Ovary (tissue), 9 donors: ENCODE measurements around the gene WDR4. TPM values are rescaled to one million over a fixed set of nuclear protein-coding genes. Genes with fewer than 3 reads are reported as not detected.

Source experiments
- DNase-seq, 5 donors: peaks; one replicate each; pipeline ENCODE4 v3.0.0-alpha.2; 2019 to 2020
- H3K27ac ChIP-seq, 2 donors: fragments of 200-600 bp; one replicate each; pipeline versions ENCODE4 v1.5.1 to v1.8.0; 2019 to 2022
- H3K27me3 ChIP-seq: fragments of 200-600 bp; one replicate; pipeline ENCODE4 v1.8.0; 2022
- H3K36me3 ChIP-seq: fragments of 200-600 bp; sonication (generic); one replicate; pipeline ENCODE4 v1.5.1; 2019
- H3K4me1 ChIP-seq: one replicate; pipeline ENCODE4 v1.8.1; 2013; ENCODE audit warnings: mild to moderate bottlenecking, moderate library complexity; ENCODE audit not compliant: insufficient read depth
- H3K4me3 ChIP-seq: fragments of 200-600 bp; sonication (generic); one replicate; pipeline ENCODE4 v1.5.1; 2017
- H3K9me3 ChIP-seq, 2 donors: fragments of 200-600 bp in 1 of 2; sonication (generic) in 1 of 2; one replicate each; pipeline versions ENCODE4 v1.5.1 to v1.8.1; 2013 to 2019; ENCODE audit warnings: mild to moderate bottlenecking in 1 of 2, moderate library complexity in 1 of 2
- EP300 ChIP-seq: sonication (generic); formaldehyde crosslinking; IDR thresholded peaks from one replicate; pipeline ENCODE4 v1.6.1; 2017; ENCODE audit warnings: antibody characterized with exemption
- POLR2A ChIP-seq: fragments of 450-650 bp; IDR thresholded peaks from one replicate; pipeline ENCODE4 v1.6.1; 2017; ENCODE audit warnings: antibody characterized with exemption, mild to moderate bottlenecking, moderate library complexity
- WGBS, 3 donors: extraction: QIAGEN DNeasy Blood & Tissue Kit in 1 of 3; methylation state at CpG; one replicate each; pipeline versions ENCODE4 v1.1.5 to v1.1.7; 2013 to 2017; 5-methylcytosine and 5-hydroxymethylcytosine counted together
- intact Hi-C, 4 donors: fragments of 100-400 bp; cut with DNase I; formaldehyde crosslinking; loops; one replicate each; pipeline versions ENCODE4 v1.11.0 to v1.15.1; 2022 to 2023
- polyA plus RNA-seq, 2 donors: library from polyadenylated mRNA; stranded (reverse); fragments of 200-250 nt in 1 of 2; fragments of 350-450 nt in 1 of 2; fragmentation: Illumina TruSeq in 1 of 2; extraction: RNeasy Lipid Tissue Mini Kit (QIAGEN cat#74804) in 1 of 2; gene quantifications; one replicate each; pipeline ENCODE4 v1.2.3, GENCODE V29; 2013 to 2014
- total RNA-seq, 7 donors: library from RNA; depleted of rRNA in 2 of 7; stranded (reverse); fragments of >200 nt in 2 of 7; fragmentation: NEBNext Ultra II Directional in 3 of 7; extraction: Animal tissue kit (Norgen Biotek cat#: 25700) in 3 of 7; gene quantifications; one replicate each; pipeline versions ENCODE4 v1.1.0 to v1.2.4, GENCODE V29; 2016 to 2023
- TF ChIP-seq, protein P1 (sequence below), 3 donors: fragments of 450-650 bp in 2 of 3; fragments of 200-600 bp in 1 of 3; IDR thresholded peaks; one replicate each; pipeline versions ENCODE4 v1.5.1 to v1.8.0; 2016 to 2022; ENCODE audit warnings: antibody characterized with exemption in 3 of 3, mild to moderate bottlenecking in 1 of 3
- donor health status: DM: no; HTN: no; CAD: no; lungs with moderate emphysema.
- donor health status: DM: no; HTN: no; CAD: no.
- donor health status: Bipolar disorder and iron deficiency.
- donor health status: DM: yes; HTN: yes; CAD: no.
- donor health status: DM: no; HTN: no; CAD: no.
- donor health status: DM: yes; HTN: yes; CAD: no.

The WDR4 gene
- total and polyA plus RNA-seq, 9 donors, result 3.2 to 33.1 (median 15.7) TPM

DNA sequence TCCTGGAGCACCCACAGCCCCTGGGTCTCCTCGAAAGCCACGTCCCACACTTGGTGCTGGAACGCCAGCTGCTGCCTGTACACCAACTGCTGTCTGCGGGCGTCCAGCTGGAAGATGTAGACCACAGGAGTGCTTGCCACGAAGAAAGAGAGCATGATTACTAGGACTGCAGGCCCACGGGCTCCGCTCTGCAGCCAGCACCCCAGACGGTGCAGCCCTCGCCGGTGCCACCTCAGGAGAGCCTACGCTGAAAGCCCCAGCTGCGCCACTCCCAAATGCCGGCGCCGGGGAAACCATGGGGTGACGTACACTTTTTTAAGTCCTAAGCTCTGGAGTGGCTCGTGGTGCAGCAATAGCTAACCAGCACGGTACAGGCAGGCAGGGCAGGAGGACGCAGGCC is 25.7 kb downstream of the WDR4 start:
- H3K4me3 ChIP-seq, result no peak overlapping the region
- H3K9me3 ChIP-seq, result no peaks in the 10 kb centered on the region
- H3K27ac ChIP-seq, result no peak overlapping the region
- H3K27me3 ChIP-seq, result no peaks in the 10 kb centered on the region
- DNase-seq, result no peak
- no peak for TF ChIP-seq POLR2A
- H3K36me3 ChIP-seq, result no peaks in the 10 kb centered on the region
- H3K4me1 ChIP-seq, result no peaks in the 10 kb centered on the region
- intact Hi-C loops, result no loop called here
- 92 to 94% (median 93%) methylated on average over 17 to 20 of the region's 20 CpGs for WGBS, 3 donors

DNA sequence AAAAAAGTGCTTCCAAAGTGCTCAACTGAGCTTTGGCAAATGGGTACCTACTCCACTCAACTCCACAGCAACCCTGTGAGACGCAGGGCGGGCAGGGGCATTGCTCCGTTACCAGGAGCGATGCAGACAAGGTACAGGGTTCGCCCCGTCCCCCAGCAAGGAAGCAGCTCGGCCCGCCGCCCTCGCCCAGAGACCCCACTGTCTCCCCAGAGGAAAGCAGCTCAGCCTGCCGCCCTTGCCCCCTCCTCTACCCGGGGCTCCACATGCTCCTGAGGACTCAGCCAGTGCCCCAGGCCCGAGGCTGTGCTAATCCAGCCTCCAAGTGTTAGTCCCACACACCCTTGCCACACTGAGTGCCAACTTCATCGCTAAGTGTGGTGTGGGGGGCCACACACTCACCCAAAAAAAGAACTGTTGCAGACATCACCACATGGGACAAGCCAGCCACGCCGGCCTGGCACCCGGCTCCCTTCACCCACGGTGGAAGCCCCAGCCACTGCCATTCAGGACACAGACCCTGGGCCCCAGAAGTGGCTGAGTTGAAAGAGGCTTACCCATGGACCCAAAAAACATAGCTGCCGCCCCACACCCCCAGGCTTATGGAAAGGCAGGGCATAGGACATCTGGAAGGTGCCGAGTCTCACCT is 26.3 kb downstream of the WDR4 start:
- no peaks in the 10 kb centered on the region for H3K36me3 ChIP-seq
- intact Hi-C loops, result no loop called here
- no peak overlapping the region for H3K4me3 ChIP-seq
- no peak for DNase-seq
- TF ChIP-seq, protein P1, sequence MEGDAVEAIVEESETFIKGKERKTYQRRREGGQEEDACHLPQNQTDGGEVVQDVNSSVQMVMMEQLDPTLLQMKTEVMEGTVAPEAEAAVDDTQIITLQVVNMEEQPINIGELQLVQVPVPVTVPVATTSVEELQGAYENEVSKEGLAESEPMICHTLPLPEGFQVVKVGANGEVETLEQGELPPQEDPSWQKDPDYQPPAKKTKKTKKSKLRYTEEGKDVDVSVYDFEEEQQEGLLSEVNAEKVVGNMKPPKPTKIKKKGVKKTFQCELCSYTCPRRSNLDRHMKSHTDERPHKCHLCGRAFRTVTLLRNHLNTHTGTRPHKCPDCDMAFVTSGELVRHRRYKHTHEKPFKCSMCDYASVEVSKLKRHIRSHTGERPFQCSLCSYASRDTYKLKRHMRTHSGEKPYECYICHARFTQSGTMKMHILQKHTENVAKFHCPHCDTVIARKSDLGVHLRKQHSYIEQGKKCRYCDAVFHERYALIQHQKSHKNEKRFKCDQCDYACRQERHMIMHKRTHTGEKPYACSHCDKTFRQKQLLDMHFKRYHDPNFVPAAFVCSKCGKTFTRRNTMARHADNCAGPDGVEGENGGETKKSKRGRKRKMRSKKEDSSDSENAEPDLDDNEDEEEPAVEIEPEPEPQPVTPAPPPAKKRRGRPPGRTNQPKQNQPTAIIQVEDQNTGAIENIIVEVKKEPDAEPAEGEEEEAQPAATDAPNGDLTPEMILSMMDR (IDR thresholded peaks at IDR 0.05), result no peak
- TF ChIP-seq POLR2A (no peak), EP300 (no peak)
- no peaks in the 10 kb centered on the region for H3K9me3 ChIP-seq
- no peak overlapping the region for H3K27ac ChIP-seq
- 96 to 97% (median 96%) methylated on average over 20 of the region's 20 CpGs for WGBS, 3 donors
- no peaks in the 10 kb centered on the region for H3K27me3 ChIP-seq
- no peaks in the 10 kb centered on the region for H3K4me1 ChIP-seq

DNA sequence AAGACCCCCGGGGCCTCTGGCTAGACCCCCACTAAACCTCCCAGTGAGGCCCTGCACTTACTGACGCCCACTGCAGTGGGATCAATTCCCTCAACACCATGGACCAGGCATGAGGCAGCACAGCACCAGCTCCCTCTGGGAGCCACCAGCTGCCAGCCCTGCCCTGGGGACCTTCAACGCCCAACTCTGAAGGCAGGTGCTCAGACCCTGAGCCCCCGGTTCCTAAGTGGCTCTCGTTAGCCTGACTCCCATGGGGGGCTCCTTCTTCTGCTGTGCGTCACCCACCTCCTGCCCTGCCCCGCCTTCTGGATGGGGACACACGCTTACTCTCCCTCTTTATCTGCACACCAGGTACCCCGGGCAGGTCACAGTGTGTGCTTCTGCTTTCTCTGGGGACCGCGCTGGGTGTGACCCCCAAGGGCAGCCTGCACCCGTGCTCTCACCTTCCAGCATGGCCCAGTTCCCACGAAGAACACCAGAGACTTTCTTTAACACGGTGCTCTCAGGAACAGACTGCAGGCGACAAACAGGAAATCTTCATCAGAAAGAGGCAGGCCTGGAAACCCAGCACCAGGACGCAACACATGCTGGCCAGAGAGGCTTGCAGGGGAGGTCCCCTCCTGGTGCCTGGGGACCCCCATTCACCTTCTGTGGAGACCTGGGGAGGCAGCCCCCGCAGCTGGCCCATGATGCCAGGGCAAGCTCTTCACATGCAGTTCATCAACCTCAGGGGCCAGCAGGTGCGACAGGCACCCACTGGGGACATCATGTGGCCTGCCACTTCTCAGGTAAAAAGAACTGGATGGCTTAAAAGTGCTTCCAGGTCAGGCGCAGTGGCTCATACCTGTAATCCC is 27.3 kb downstream of the WDR4 start:
- H3K36me3 ChIP-seq, result no peaks in the 10 kb centered on the region
- H3K27me3 ChIP-seq, result no peaks in the 10 kb centered on the region
- H3K27ac ChIP-seq, result no peak overlapping the region
- no peaks in the 10 kb centered on the region for H3K9me3 ChIP-seq
- TF ChIP-seq EP300 (no peak), POLR2A (no peak)
- DNase-seq, result no peak
- H3K4me1 ChIP-seq, result no peaks in the 10 kb centered on the region
- intact Hi-C loops, result no loop called here
- 93 to 95% (median 94%) methylated on average over 19 of the region's 19 CpGs for WGBS, 3 donors
- H3K4me3 ChIP-seq, result no peak overlapping the region

DNA sequence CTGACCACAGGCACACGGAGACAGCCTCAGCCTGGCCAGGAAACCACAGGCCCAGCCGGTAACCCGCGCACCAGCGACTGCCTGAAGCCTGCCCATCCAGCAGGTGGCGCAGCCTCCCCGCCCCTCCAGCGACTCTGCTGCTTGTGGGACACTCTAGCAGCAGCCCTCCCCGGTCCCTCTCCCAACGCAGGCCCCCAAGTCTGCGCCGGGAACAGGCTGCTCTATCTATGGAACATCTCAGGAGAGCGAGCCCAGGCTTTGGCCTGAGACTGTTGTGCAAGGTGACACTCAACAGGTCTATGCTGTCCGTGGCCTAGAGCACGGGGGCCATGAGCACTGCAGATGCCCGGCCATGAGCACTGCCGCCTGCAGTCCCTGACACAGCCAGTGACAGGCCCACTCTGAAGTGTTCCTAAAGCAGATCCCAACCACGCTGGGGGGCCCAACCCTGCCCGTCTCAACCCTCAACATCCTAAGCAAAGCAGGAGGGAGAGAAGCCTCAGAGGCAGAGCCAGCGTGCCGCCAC is 28.4 kb downstream of the WDR4 start:
- no peak for TF ChIP-seq EP300
- TF ChIP-seq POLR2A, result no peak
- TF ChIP-seq, protein P1 (IDR thresholded peaks at IDR 0.05), result no peak
- Histone ChIP-seq H3K9me3 (no peaks in the 10 kb centered on the region), H3K4me3 (no peak overlapping the region), H3K27ac (no peak overlapping the region), H3K36me3 (no peaks in the 10 kb centered on the region), H3K4me1 (no peaks in the 10 kb centered on the region), H3K27me3 (no peaks in the 10 kb centered on the region)
- intact Hi-C loops, result no loop called here
- WGBS, 3 donors, result 84 to 88% (median 87%) methylated on average over 13 to 21 of the region's 21 CpGs
- no peak for DNase-seq

DNA sequence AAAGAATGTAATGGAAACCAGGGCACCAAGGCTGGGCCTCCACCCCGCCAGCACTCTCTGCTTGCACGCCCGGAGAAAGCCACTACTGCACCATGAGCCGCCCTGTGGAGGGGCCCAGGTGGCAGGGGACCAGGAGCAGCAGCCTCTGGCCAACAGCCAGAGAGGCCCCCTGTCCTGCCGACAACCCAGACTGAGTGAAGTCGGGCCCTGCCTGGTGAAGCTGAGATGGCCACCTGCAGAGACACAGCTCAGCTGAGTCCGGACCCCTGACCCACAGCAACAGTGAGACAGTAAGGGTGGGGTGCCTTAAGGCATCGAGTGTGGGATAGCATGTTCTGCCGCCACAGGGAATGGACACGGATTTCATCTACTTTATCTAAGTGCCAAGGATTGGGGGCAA is 28.9 kb downstream of the WDR4 start:
- Histone ChIP-seq H3K36me3 (no peaks in the 10 kb centered on the region), H3K4me3 (no peak overlapping the region), H3K4me1 (no peaks in the 10 kb centered on the region), H3K27ac (no peak overlapping the region), H3K27me3 (no peaks in the 10 kb centered on the region), H3K9me3 (no peaks in the 10 kb centered on the region)
- intact Hi-C loops, result no loop called here
- DNase-seq, result no peak
- 87 to 92% (median 89%) methylated on average over 8 to 10 of the region's 10 CpGs for WGBS, 3 donors
- TF ChIP-seq POLR2A (no peak), EP300 (no peak)
- TF ChIP-seq, protein P1 (IDR thresholded peaks at IDR 0.05), result no peak
